ENCODE results near the gene PRSS36. TPM values are rescaled to one million over a fixed set of nuclear protein-coding genes. Genes with fewer than 3 reads are reported as not detected.
A peak's percentile ranks its signal among the peaks of the same experiment; 100 is the strongest.

PRSS36 gene
- total and polyA plus RNA-seq, 12 donors: 0.30 to 3.4 (median 1.3) TPM

- Histone ChIP-seq H3K4me1 (peaks cover 17 to 72% (median 42%) of the 10 kb centered on the region in 9 donors), H3K9me3 (no peaks in the 10 kb centered on the region), H3K27ac (peak overlapping the region; percentile 57 to 90 (median 84)), H3K36me3 (peaks cover 0 to 42% (median 30%) of the 10 kb centered on the region in 9 donors), H3K4me3 (no peak overlapping the region), H3K27me3 (no peaks in the 10 kb centered on the region)
- TF ChIP-seq, protein P1, sequence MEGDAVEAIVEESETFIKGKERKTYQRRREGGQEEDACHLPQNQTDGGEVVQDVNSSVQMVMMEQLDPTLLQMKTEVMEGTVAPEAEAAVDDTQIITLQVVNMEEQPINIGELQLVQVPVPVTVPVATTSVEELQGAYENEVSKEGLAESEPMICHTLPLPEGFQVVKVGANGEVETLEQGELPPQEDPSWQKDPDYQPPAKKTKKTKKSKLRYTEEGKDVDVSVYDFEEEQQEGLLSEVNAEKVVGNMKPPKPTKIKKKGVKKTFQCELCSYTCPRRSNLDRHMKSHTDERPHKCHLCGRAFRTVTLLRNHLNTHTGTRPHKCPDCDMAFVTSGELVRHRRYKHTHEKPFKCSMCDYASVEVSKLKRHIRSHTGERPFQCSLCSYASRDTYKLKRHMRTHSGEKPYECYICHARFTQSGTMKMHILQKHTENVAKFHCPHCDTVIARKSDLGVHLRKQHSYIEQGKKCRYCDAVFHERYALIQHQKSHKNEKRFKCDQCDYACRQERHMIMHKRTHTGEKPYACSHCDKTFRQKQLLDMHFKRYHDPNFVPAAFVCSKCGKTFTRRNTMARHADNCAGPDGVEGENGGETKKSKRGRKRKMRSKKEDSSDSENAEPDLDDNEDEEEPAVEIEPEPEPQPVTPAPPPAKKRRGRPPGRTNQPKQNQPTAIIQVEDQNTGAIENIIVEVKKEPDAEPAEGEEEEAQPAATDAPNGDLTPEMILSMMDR (IDR thresholded peaks at IDR 0.05): no peak
- no peak for DNase-seq
- intact Hi-C loops (cut with DNase I): loop anchor here in 1 of 10 donors (10.0 kb wide), 1 partner anchor 342 kb away; the partner anchor contains the start of gene ARMC5
- peak in 4 of 8 donors; percentile 10 to 40 (median 28) for ATAC-seq
- WGBS, 2 donors: 55 to 58% methylated on average over 2 of the region's 2 CpGs
Measured at GRCh38 chr16:31112711-31113110, 37.2 kb downstream of the PRSS36 start.

- Histone ChIP-seq H3K4me1 (peaks cover 17 to 73% (median 41%) of the 10 kb centered on the region in 9 donors), H3K27ac (peak overlapping the region; percentile 50 to 90 (median 84)), H3K36me3 (peaks cover 0 to 42% (median 30%) of the 10 kb centered on the region in 9 donors), H3K9me3 (no peaks in the 10 kb centered on the region), H3K4me3 (no peak overlapping the region), H3K27me3 (no peaks in the 10 kb centered on the region)
- TF ChIP-seq, protein P1 (IDR thresholded peaks at IDR 0.05): no peak
- DNase-seq: no peak
- intact Hi-C loops (cut with DNase I): loop anchor here in 1 of 10 donors (10.0 kb wide), 1 partner anchor 343 kb away; the partner anchor contains the start of gene ARMC5
- peak in 1 of 8 donors; percentile 11 for ATAC-seq
- WGBS, 2 donors: 92 to 96% methylated on average over 23 of the region's 23 CpGs
Measured at GRCh38 chr16:31111881-31112466, 37.9 kb downstream of the PRSS36 start.

GRCh38 chr16:31110106-31111034 lies 39.5 kb downstream of the PRSS36 start:
- Histone ChIP-seq H3K27ac (no peak overlapping the region), H3K4me1 (peaks cover 19 to 66% (median 40%) of the 10 kb centered on the region in 9 donors), H3K27me3 (no peaks in the 10 kb centered on the region), H3K4me3 (no peak overlapping the region), H3K9me3 (no peaks in the 10 kb centered on the region), H3K36me3 (peaks cover 0 to 42% (median 30%) of the 10 kb centered on the region in 9 donors)
- intact Hi-C loops (cut with DNase I): loop anchor here in 1 of 10 donors (10.0 kb wide), 1 partner anchor 344 kb away; the partner anchor contains the start of gene ARMC5
- WGBS, 2 donors: 89 to 92% methylated on average over 26 of the region's 26 CpGs
- TF ChIP-seq, protein P1 (IDR thresholded peaks at IDR 0.05): no peak
- ATAC-seq (no peak), DNase-seq (no peak)

DNA sequence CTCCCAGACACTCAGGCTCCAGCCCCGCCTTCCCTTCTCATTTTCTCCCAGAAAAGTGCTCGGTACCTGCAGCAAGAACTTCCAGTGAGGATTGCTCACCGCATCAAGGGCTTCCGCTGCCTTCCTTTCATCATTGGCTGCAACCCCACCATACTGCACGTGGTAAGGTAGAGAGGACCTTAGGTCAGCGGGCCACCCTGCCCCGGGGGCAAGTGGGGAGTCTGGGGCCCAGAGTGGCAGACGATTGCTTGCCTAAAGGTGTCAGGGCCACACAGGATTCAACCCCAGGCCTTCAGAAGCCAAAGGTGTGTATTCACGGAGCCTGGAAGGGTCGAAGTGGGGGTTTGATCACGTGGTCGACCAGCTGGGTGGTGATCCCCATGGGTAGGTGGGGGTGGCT lies 40.2 kb downstream of the PRSS36 start:
- H3K4me3 ChIP-seq: peak overlapping the region in 5 of 10 donors; percentile 98 to 100 (median 99)
- DNase-seq: no peak
- peaks cover 0 to 42% (median 30%) of the 10 kb centered on the region in 9 donors for H3K36me3 ChIP-seq
- H3K27me3 ChIP-seq: no peaks in the 10 kb centered on the region
- ATAC-seq: no peak
- H3K27ac ChIP-seq: peak overlapping the region in 2 of 10 donors; percentile 98 to 99
- no peaks in the 10 kb centered on the region for H3K9me3 ChIP-seq
- WGBS, 2 donors: 91 to 94% methylated on average over 12 of the region's 12 CpGs
- intact Hi-C loops (cut with DNase I): loop anchor here in 6 of 10 donors (2.0 to 10.0 kb wide), 4 partner anchors 33 to 345 kb away; partner anchors contain the start of genes ARMC5 (in 1 of the 6), ZNF646 (in 1 of the 6) and ZNF668 (in 1 of the 6)
- peaks cover 19 to 61% (median 40%) of the 10 kb centered on the region in 9 donors for H3K4me1 ChIP-seq
- TF ChIP-seq, protein P1 (IDR thresholded peaks at IDR 0.05): no peak

All from heart right ventricle (tissue), 16 donors.